IMR-90 (cell line): ENCODE data around the gene FAT1. TPM values are rescaled to one million over a fixed set of nuclear protein-coding genes. Genes with fewer than 3 reads are reported as not detected.

Experiments
- ATAC-seq: fragments of 200-7000 bp; cut with Tn5 transposase; 2 replicates; pipeline ENCODE4 v1.9.1; 2020; ENCODE audit warnings: low read depth, mild to moderate bottlenecking, moderate library complexity
- BruUV-seq: library from RNA; stranded (reverse); fragments of 400-500 nt; replicated peaks from 2 replicates; lab custom pipeline; 2021; lab: Mats Ljungman, UMichigan
- CTCF ChIA-PET: fragments of 300-600 bp; formaldehyde crosslinking; extraction: SDS; loops from one replicate; lab custom pipeline; 2021; ENCODE audit warnings: antibody characterized with exemption; lab: Yijun Ruan, JAX
- POLR2A ChIA-PET: fragments of 300-600 bp; sonication (Branson Sonifier 250); formaldehyde crosslinking; loops from one replicate; lab custom pipeline; 2022; ENCODE audit warnings: antibody characterized with exemption; ENCODE audit not compliant: unreplicated experiment; lab: Charles Lee
- DNase-seq: peaks from one replicate; pipeline ENCODE4 v3.0.0; 2013
- H2AFZ ChIP-seq: replicated peaks from 2 replicates; pipeline ENCODE3; 2013; ENCODE audit warnings: low read length, mild to moderate bottlenecking; ENCODE audit not compliant: poor library complexity
- H2AK5ac ChIP-seq: 2 replicates; pipeline ENCODE4 v1.6.1; 2013; ENCODE audit warnings: low read depth, low read length, inconsistent platforms
- H2AK9ac ChIP-seq: replicated peaks from 2 replicates; pipeline ENCODE3; 2013; ENCODE audit warnings: mild to moderate bottlenecking, low read depth, low read length, moderate library complexity; ENCODE audit not compliant: poor library complexity
- H2BK120ac ChIP-seq: 2 replicates; pipeline ENCODE4 v1.6.1; 2013; ENCODE audit warnings: low read depth, low read length, inconsistent platforms
- H2BK15ac ChIP-seq: 3 replicates; pipeline ENCODE4 v1.6.1; 2013; ENCODE audit warnings: low read depth, low read length, inconsistent platforms
- H2BK20ac ChIP-seq: 2 replicates; pipeline ENCODE4 v1.6.1; 2013; ENCODE audit warnings: low read depth, mild to moderate bottlenecking, inconsistent platforms, low read length, moderate library complexity
- H2BK5ac ChIP-seq: 2 replicates; pipeline ENCODE4 v1.6.1; 2013; ENCODE audit warnings: mild to moderate bottlenecking, low read depth, low read length, inconsistent platforms; ENCODE audit not compliant: poor library complexity, severe bottlenecking
- H3K14ac ChIP-seq: replicated peaks from 2 replicates; pipeline ENCODE4 v1.6.1; 2013; ENCODE audit warnings: low read depth, low read length, inconsistent platforms
- H3K18ac ChIP-seq: 2 replicates; pipeline ENCODE4 v1.6.1; 2013; ENCODE audit warnings: low read depth, low read length, control low read depth
- H3K23ac ChIP-seq: 2 replicates; pipeline ENCODE4 v1.6.1; 2013; ENCODE audit warnings: low read depth, low read length, inconsistent platforms
- H3K27ac ChIP-seq: 2 replicates; pipeline ENCODE4 v1.5.1; 2013; ENCODE audit warnings: mild to moderate bottlenecking, control low read depth, low read length; ENCODE audit not compliant: insufficient read depth
- H3K27me3 ChIP-seq: 2 replicates; pipeline ENCODE4 v1.6.1; 2013; ENCODE audit warnings: low read length; ENCODE audit not compliant: control insufficient read depth, insufficient read depth
- H3K36me3 ChIP-seq: 2 replicates; pipeline ENCODE4 v1.6.1; 2013; ENCODE audit warnings: low read length, mixed read lengths; ENCODE audit not compliant: control insufficient read depth, insufficient read depth
- H3K4ac ChIP-seq: 2 replicates; pipeline ENCODE4 v1.6.1; 2013; ENCODE audit warnings: low read depth, low read length, inconsistent platforms
- H3K4me1 ChIP-seq: 2 replicates; pipeline ENCODE4 v1.6.1; 2013; ENCODE audit warnings: low read length, mixed read lengths; ENCODE audit not compliant: control insufficient read depth, insufficient read depth
- H3K4me2 ChIP-seq: 2 replicates; pipeline ENCODE4 v1.6.1; 2013; ENCODE audit warnings: low read depth, mild to moderate bottlenecking, control low read depth, low read length, moderate library complexity
- H3K4me3 ChIP-seq: 2 replicates; pipeline ENCODE4 v1.5.1; 2013; ENCODE audit warnings: low read depth, mild to moderate bottlenecking, control low read depth, low read length, moderate library complexity; ENCODE audit not compliant: insufficient read depth
- H3K56ac ChIP-seq: 2 replicates; pipeline ENCODE4 v1.6.1; 2013; ENCODE audit warnings: low read length, inconsistent platforms; ENCODE audit not compliant: insufficient read depth; ENCODE audit errors: extremely low read depth
- H3K79me1 ChIP-seq, 2 experiments: 2 replicates each; pipeline ENCODE4 v1.6.1; 2013; ENCODE audit warnings: low read length in 2 of 2, inconsistent platforms in 1 of 2, low read depth in 1 of 2
- H3K9ac ChIP-seq: 2 replicates; pipeline ENCODE4 v1.6.1; 2013; ENCODE audit warnings: low read depth, low read length, control low read depth
- H3K9me1 ChIP-seq: 2 replicates; pipeline ENCODE4 v1.6.1; 2013; ENCODE audit warnings: low read length, inconsistent platforms; ENCODE audit not compliant: insufficient read depth
- H3K9me3 ChIP-seq: 2 replicates; pipeline ENCODE4 v1.6.1; 2013; ENCODE audit warnings: low read length; ENCODE audit not compliant: control insufficient read depth, insufficient read depth
- H4K20me1 ChIP-seq: 2 replicates; pipeline ENCODE4 v1.6.1; 2013; ENCODE audit warnings: low read length, inconsistent platforms; ENCODE audit not compliant: insufficient read depth
- H4K5ac ChIP-seq: 2 replicates; pipeline ENCODE4 v1.6.1; 2013; ENCODE audit warnings: mild to moderate bottlenecking, low read depth, low read length, control low read depth
- H4K8ac ChIP-seq, 2 experiments: 2 replicates each; pipeline ENCODE4 v1.6.1; 2013; ENCODE audit warnings: low read depth in 2 of 2, low read length in 2 of 2, control low read depth in 1 of 2, inconsistent platforms in 1 of 2
- H4K91ac ChIP-seq: 2 replicates; pipeline ENCODE4 v1.6.1; 2013; ENCODE audit warnings: low read depth, low read length, inconsistent platforms; ENCODE audit not compliant: insufficient read depth
- BHLHE40 ChIP-seq: fragments of 150-350 bp; IDR thresholded peaks from 2 replicates; pipeline ENCODE4 v1.6.1; 2016; ENCODE audit warnings: mild to moderate bottlenecking, low read depth, low read length
- CEBPB ChIP-seq: IDR thresholded peaks from 2 replicates; pipeline ENCODE4 v1.6.1; 2012; ENCODE audit warnings: low read depth, low read length, improper control_type of control experiment
- CHD1 ChIP-seq: IDR thresholded peaks from 2 replicates; pipeline ENCODE4 v1.6.1; 2012; ENCODE audit warnings: low read depth, low read length, improper control_type of control experiment
- FOS ChIP-seq: fragments of 150-350 bp; IDR thresholded peaks from 2 replicates; pipeline ENCODE4 v1.6.1; 2016; ENCODE audit warnings: low read depth, low read length
- MAFK ChIP-seq: IDR thresholded peaks from 2 replicates; pipeline ENCODE4 v1.6.1; 2012; ENCODE audit warnings: low read depth, low read length, improper control_type of control experiment
- MAZ ChIP-seq: IDR thresholded peaks from 2 replicates; pipeline ENCODE4 v1.6.1; 2012; ENCODE audit warnings: low read depth, mild to moderate bottlenecking, low read length, improper control_type of control experiment, moderate library complexity, borderline replicate concordance
- NFE2L2 ChIP-seq: fragments of 150-350 bp; IDR thresholded peaks from 2 replicates; pipeline ENCODE4 v1.6.1; 2016; ENCODE audit warnings: low read depth, mild to moderate bottlenecking, low read length
- RAD21 ChIP-seq: IDR thresholded peaks from 2 replicates; pipeline ENCODE4 v1.6.1; 2012; ENCODE audit warnings: low read length, improper control_type of control experiment
- RFX5 ChIP-seq: IDR thresholded peaks from 2 replicates; pipeline ENCODE4 v1.8.0; 2012; ENCODE audit warnings: low read depth, mild to moderate bottlenecking, low read length, moderate library complexity
- SMC3 ChIP-seq: fragments of 150-350 bp; IDR thresholded peaks from 2 replicates; pipeline ENCODE4 v1.6.1; 2016; ENCODE audit warnings: low read depth, mild to moderate bottlenecking, antibody characterized with exemption, low read length, moderate library complexity
- WGBS, 2 experiments: methylation state at CpG; one replicate each; pipeline versions ENCODE4 v1.1.5 to v1.1.7; 2013; ENCODE audit warnings: missing lambda C conversion rate in 2 of 2; ENCODE audit not compliant: insufficient read length in 1 of 2; ENCODE audit errors: extremely low coverage in 2 of 2; 5-methylcytosine and 5-hydroxymethylcytosine counted together
- dilution Hi-C: fragments of 300-500 bp; cut with HindIII; formaldehyde crosslinking; loops from one replicate; pipeline ENCODE4 v1.14.3; 2018; ENCODE audit warnings: low sequenced_read_pairs; ENCODE audit not compliant: unreplicated experiment
- in situ Hi-C: fragments of 300-500 bp; cut with MboI; formaldehyde crosslinking; loops from 3 replicates; pipeline ENCODE4 v1.14.3; 2019; ENCODE audit warnings: low sequenced_read_pairs, inconsistent platforms, mixed read lengths
- intact Hi-C: fragments of 100-400 bp; cut with micrococcal nuclease; formaldehyde crosslinking; loops from 2 replicates; pipeline ENCODE4 v1.10.0; 2022
- polyA plus RNA-seq, 3 experiments: library from polyadenylated mRNA; depleted of rRNA; stranded (reverse); fragments of >200 nt; gene quantifications; 2 replicates each; pipeline ENCODE4 v1.2.3, GENCODE V29; 2012; ENCODE audit warnings: low replicate concordance in 1 of 3
- total RNA-seq: library from RNA; depleted of rRNA; stranded (reverse); fragments of >200 nt; gene quantifications from 2 replicates; pipeline ENCODE4 v1.2.3, GENCODE V29; 2012
- TF ChIP-seq, protein P1 (sequence below): conservative IDR thresholded peaks from 2 replicates; pipeline ENCODE4 v1.5.1; 2012; ENCODE audit warnings: mild to moderate bottlenecking, low read depth, low read length, improper control_type of control experiment
- TF ChIP-seq, protein P2 (sequence below): fragments of 150-350 bp; IDR thresholded peaks from 2 replicates; pipeline ENCODE4 v1.6.1; 2017; ENCODE audit warnings: mild to moderate bottlenecking, antibody characterized with exemption, low read length, low read depth
- TF ChIP-seq, protein P3 (sequence below): fragments of 150-350 bp; IDR thresholded peaks from 2 replicates; pipeline ENCODE4 v1.6.1; 2016; ENCODE audit warnings: low read depth, mild to moderate bottlenecking, low read length, moderate library complexity, borderline replicate concordance

FAT1 gene
- total and polyA plus RNA-seq, 2 of the 4 experiments (the other 2 are of a cell fraction) = 156 to 519 TPM

GRCh38 chr4:186581421-186581820 lies 142.2 kb downstream of the FAT1 start:
- peaks cover 3% of the 10 kb centered on the region; the same call in 1 of the 2 replicates for H3K4me1 ChIP-seq
- no peak overlapping the region for H2BK120ac ChIP-seq
- in situ Hi-C loops (loop anchor here (10.0 kb wide), 1 partner anchor 287 kb away; no protein-coding TSS in a partner anchor), dilution Hi-C loops (no loop called here), intact Hi-C loops (no loop called here)
- H3K56ac ChIP-seq = peak overlapping the region; percentile 9; the same call in 1 of the 2 replicates
- H3K9me3 ChIP-seq = no peaks in the 10 kb centered on the region
- H4K20me1 ChIP-seq = peaks cover 30% of the 10 kb centered on the region
- no peak overlapping the region for H4K91ac ChIP-seq
- no TSS peak for BruUV-seq
- H3K23ac ChIP-seq = no peak overlapping the region
- no peak overlapping the region for H2BK5ac ChIP-seq
- no peak overlapping the region for H3K9ac ChIP-seq
- no peak overlapping the region for H2BK20ac ChIP-seq
- H3K14ac ChIP-seq = no peak overlapping the region
- POLR2A ChIA-PET = no interaction called here
- no peak overlapping the region for H3K4ac ChIP-seq
- H4K8ac ChIP-seq = no peak overlapping the region
- no peak overlapping the region for H3K4me3 ChIP-seq
- DNase-seq (no peak), ATAC-seq (no peak)
- H2AFZ ChIP-seq = no peak overlapping the region
- CTCF ChIA-PET = interaction anchor here (0.6 kb wide), 1 partner anchor 45 kb away, joined by 3 read pairs; no protein-coding TSS in a partner anchor
- H2BK15ac ChIP-seq = no peak overlapping the region
- no peak overlapping the region for H3K27ac ChIP-seq
- no peak overlapping the region for H4K5ac ChIP-seq
- peaks cover 12% of the 10 kb centered on the region; the same call in 1 of the 2 replicates for H3K9me1 ChIP-seq
- no peak overlapping the region for H3K18ac ChIP-seq
- TF ChIP-seq NFE2L2 = no peak
- no peak for TF ChIP-seq RFX5
- no peak for TF ChIP-seq CEBPB
- TF ChIP-seq RAD21 = no peak
- TF ChIP-seq, protein P1, sequence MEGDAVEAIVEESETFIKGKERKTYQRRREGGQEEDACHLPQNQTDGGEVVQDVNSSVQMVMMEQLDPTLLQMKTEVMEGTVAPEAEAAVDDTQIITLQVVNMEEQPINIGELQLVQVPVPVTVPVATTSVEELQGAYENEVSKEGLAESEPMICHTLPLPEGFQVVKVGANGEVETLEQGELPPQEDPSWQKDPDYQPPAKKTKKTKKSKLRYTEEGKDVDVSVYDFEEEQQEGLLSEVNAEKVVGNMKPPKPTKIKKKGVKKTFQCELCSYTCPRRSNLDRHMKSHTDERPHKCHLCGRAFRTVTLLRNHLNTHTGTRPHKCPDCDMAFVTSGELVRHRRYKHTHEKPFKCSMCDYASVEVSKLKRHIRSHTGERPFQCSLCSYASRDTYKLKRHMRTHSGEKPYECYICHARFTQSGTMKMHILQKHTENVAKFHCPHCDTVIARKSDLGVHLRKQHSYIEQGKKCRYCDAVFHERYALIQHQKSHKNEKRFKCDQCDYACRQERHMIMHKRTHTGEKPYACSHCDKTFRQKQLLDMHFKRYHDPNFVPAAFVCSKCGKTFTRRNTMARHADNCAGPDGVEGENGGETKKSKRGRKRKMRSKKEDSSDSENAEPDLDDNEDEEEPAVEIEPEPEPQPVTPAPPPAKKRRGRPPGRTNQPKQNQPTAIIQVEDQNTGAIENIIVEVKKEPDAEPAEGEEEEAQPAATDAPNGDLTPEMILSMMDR = no peak
- TF ChIP-seq, protein P2, sequence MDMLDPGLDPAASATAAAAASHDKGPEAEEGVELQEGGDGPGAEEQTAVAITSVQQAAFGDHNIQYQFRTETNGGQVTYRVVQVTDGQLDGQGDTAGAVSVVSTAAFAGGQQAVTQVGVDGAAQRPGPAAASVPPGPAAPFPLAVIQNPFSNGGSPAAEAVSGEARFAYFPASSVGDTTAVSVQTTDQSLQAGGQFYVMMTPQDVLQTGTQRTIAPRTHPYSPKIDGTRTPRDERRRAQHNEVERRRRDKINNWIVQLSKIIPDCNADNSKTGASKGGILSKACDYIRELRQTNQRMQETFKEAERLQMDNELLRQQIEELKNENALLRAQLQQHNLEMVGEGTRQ = no peak
- TF ChIP-seq SMC3 = no peak
- TF ChIP-seq CHD1 = no peak
- no peak for TF ChIP-seq MAFK
- TF ChIP-seq, protein P3, sequence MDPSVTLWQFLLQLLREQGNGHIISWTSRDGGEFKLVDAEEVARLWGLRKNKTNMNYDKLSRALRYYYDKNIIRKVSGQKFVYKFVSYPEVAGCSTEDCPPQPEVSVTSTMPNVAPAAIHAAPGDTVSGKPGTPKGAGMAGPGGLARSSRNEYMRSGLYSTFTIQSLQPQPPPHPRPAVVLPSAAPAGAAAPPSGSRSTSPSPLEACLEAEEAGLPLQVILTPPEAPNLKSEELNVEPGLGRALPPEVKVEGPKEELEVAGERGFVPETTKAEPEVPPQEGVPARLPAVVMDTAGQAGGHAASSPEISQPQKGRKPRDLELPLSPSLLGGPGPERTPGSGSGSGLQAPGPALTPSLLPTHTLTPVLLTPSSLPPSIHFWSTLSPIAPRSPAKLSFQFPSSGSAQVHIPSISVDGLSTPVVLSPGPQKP = no peak
- TF ChIP-seq MAZ = no peak
- no peak for TF ChIP-seq BHLHE40
- TF ChIP-seq FOS = no peak
- no peak overlapping the region for H2AK5ac ChIP-seq
- peaks cover 30 to 40% of the 10 kb centered on the region in 2 experiments for H3K79me1 ChIP-seq
- no peaks in the 10 kb centered on the region for H3K27me3 ChIP-seq
- H3K36me3 ChIP-seq = peaks cover 34% of the 10 kb centered on the region
- no peak overlapping the region for H2AK9ac ChIP-seq
- H3K4me2 ChIP-seq = no peak overlapping the region
- 100% methylated on average over 3 of the region's 6 CpGs; no CpG with 5 or more reads in 1 of the 2 experiments for WGBS, 2 experiments
